WERI-Rb-1 (cell line): ENCODE data around the gene IPO9.

Experiments used
- DNase-seq: peaks from one replicate; pipeline ENCODE4 v3.0.0-alpha.2; 2020
- H3K27ac ChIP-seq: fragments of 250-450 bp; sonication (Bioruptor Pico); 2 replicates; pipeline ENCODE4 v1.5.1; 2020; ENCODE audit warnings: mild to moderate bottlenecking, moderate library complexity
- H3K27me3 ChIP-seq: fragments of 250-450 bp; sonication (Bioruptor Pico); 2 replicates; pipeline ENCODE4 v1.5.1; 2021; ENCODE audit warnings: mild to moderate bottlenecking, low read depth, moderate library complexity; ENCODE audit not compliant: insufficient read depth, severe bottlenecking
- H3K36me3 ChIP-seq: fragments of 250-450 bp; sonication (Bioruptor Pico); 2 replicates; pipeline ENCODE4 v1.5.1; 2020; ENCODE audit warnings: mild to moderate bottlenecking, moderate library complexity
- H3K4me3 ChIP-seq: 2 replicates; pipeline ENCODE4 v1.5.1; 2011; ENCODE audit warnings: low read depth, mild to moderate bottlenecking, control low read depth, low read length
- H3K9me3 ChIP-seq: fragments of 250-450 bp; sonication (Bioruptor Pico); 2 replicates; pipeline ENCODE4 v1.5.1; 2021; ENCODE audit warnings: mild to moderate bottlenecking, moderate library complexity; ENCODE audit not compliant: severe bottlenecking
- TF ChIP-seq, protein P1 (sequence below): IDR thresholded peaks from 2 replicates; pipeline ENCODE4 v1.5.1; 2011; ENCODE audit warnings: low read depth, mild to moderate bottlenecking, control low read depth, inconsistent platforms, low read length

Gene IPO9

DNA sequence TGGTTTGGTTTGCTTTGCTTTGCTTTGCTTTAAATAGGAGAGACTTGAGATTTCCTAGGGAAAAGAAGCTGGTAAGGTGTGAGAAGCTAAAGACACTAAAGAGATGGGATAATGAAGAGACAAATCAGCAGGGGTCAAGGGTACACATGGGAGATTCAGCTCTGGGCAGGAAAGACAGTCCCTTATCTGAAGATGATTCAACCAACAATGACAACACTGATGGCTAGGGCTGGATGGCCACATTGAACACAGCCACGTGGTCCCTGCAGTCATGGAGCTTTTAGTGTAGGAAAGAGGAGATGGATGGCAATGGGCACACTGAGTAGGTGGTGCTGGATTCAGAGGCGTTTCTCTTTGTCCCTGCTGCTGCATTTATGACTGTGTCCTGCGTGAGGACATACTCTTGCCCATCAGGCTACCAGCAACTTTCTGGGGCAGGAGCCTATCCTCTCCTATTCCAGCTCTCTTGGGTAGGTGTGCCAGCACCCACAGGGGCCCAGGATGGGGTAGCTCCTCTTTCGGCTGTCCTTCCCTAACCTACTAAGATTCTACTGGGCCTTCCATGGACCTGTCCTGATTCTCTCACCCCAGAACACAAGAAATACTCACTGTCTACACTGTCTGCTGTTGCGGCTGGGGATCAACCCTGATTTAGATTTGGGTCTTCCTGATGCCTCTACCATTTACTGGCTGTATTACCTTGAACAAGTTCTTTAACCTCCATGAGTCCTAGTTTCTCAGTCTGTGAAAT lies 58.3 kb downstream of the IPO9 start:
- Histone ChIP-seq H3K9me3 (no peaks in the 10 kb centered on the region), H3K27ac (no peak overlapping the region), H3K36me3 (peaks cover 14% of the 10 kb centered on the region), H3K4me3 (no peak overlapping the region), H3K27me3 (no peaks in the 10 kb centered on the region)
- DNase-seq, result no peak
- TF ChIP-seq, protein P1, sequence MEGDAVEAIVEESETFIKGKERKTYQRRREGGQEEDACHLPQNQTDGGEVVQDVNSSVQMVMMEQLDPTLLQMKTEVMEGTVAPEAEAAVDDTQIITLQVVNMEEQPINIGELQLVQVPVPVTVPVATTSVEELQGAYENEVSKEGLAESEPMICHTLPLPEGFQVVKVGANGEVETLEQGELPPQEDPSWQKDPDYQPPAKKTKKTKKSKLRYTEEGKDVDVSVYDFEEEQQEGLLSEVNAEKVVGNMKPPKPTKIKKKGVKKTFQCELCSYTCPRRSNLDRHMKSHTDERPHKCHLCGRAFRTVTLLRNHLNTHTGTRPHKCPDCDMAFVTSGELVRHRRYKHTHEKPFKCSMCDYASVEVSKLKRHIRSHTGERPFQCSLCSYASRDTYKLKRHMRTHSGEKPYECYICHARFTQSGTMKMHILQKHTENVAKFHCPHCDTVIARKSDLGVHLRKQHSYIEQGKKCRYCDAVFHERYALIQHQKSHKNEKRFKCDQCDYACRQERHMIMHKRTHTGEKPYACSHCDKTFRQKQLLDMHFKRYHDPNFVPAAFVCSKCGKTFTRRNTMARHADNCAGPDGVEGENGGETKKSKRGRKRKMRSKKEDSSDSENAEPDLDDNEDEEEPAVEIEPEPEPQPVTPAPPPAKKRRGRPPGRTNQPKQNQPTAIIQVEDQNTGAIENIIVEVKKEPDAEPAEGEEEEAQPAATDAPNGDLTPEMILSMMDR, result no peak

DNA sequence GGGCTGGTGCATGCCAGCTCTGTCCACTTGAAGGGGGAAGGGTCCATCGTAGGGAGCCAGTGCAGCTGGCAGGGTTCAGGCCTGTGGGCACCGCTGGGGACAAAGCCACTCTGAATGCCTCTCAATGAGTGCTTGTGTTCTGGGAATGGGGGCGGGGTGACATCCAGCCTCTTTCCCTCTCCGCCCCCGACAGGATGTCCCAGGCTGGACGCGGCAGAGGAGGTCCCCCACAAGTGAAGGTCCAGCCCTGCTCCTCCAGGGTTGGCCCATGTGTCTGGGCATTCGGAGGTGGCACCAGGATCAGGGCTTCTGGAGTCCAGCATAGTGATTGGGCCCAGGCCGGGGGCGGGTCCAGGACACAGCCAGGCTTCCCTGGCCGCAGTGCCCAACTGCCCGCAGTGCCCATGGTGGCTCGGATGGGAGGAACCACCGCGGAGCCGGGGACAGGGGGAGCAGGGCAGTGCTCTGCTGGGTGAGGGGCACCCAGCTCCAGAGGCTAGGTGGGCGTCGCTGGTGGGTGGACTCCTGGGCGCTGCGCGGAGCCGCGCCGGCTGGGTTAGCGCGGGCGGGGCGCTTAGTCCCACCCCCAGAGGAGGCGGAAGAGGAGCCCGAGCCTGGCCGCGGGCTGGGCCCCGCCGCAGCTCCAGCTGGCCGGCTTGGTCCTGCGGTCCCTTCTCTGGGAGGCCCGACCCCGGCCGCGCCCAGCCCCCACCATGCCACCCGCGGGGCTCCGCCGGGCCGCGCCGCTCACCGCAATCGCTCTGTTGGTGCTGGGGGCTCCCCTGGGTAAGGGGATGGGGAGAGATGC lies 59.5 kb downstream of the IPO9 start, which contains the start of gene SHISA4:
Gene SHISA4 (plus strand): TSS at position 617 of the 808 bp plus-strand sequence. CDS start 97 bp downstream, at position 714.
- Histone ChIP-seq H3K4me3 (peak within 1 kb of the TSS; percentile 58), H3K36me3 (peaks cover 14% of the 10 kb centered on the region), H3K27me3 (no peaks in the 10 kb centered on the region), H3K27ac (peak within 1 kb of the TSS; percentile 45), H3K9me3 (no peaks in the 10 kb centered on the region)
- TF ChIP-seq, protein P1, result no peak
- peak; percentile 74 for DNase-seq

DNA sequence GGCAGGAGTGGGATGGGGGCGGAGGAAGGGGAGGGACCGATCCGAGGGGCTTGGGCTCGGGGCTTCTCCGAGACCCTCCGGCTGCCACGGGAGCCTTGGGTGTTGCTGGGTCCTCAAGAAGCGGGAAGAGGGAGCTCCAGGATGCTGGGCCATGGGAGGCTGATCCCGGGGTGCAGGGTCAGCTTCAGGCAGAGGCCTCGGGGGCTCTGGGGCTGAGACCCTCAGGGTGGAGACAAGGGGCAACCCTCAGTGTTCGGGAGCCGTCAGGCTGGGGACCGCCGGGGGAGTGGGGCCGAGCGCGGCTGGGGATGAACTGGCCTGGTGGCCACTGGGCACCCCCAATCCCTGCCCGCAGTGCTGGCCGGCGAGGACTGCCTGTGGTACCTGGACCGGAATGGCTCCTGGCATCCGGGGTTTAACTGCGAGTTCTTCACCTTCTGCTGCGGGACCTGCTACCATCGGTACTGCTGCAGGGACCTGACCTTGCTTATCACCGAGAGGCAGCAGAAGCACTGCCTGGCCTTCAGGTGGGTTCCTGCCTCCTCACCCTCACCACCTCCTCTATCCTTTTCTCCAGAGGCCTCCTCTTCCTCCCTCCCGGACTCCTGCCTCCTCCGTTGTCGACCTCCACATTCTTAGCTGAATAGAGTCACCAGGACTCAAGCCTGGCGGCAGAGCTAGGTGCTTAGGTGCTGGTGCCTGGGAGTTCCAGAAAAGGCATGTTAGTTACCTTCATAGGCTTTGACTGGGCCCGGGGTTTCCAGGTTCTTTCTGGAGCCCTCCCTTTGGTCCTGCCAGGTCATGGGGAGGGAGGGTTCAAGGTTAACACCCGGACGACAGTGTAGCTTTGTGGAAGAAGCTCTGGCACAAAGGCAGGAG lies 60.4 kb downstream of the IPO9 start:
- H3K27ac ChIP-seq, result peak overlapping the region; percentile 45
- TF ChIP-seq, protein P1, result no peak
- DNase-seq, result peak; percentile 41
- H3K36me3 ChIP-seq, result peaks cover 14% of the 10 kb centered on the region
- peak overlapping the region; percentile 58 for H3K4me3 ChIP-seq
- H3K9me3 ChIP-seq, result no peaks in the 10 kb centered on the region
- H3K27me3 ChIP-seq, result no peaks in the 10 kb centered on the region

DNA sequence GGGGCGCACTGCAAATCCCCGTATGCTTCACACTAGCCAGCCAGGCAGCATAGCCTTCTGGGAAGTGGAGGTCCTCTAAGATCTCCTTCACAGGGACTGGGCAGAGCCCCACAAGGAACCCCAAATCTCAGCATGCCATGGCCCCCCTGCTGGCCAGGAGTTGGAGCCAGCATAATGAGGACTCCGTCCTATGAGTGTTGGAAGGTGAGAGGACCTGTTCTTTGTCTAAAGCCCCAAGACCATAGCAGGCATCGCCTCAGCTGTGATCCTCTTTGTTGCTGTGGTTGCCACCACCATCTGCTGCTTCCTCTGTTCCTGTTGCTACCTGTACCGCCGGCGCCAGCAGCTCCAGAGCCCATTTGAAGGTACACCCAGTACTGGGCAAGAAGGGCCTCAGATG lies 61.3 kb downstream of the IPO9 start:
- H3K9me3 ChIP-seq, result no peaks in the 10 kb centered on the region
- TF ChIP-seq, protein P1, result peak; percentile 22; the same call in 1 of the 2 replicates
- H3K27ac ChIP-seq, result peak overlapping the region; percentile 43
- H3K4me3 ChIP-seq, result no peak overlapping the region
- H3K36me3 ChIP-seq, result peaks cover 14% of the 10 kb centered on the region
- H3K27me3 ChIP-seq, result no peaks in the 10 kb centered on the region
- DNase-seq, result peak; percentile 80

DNA sequence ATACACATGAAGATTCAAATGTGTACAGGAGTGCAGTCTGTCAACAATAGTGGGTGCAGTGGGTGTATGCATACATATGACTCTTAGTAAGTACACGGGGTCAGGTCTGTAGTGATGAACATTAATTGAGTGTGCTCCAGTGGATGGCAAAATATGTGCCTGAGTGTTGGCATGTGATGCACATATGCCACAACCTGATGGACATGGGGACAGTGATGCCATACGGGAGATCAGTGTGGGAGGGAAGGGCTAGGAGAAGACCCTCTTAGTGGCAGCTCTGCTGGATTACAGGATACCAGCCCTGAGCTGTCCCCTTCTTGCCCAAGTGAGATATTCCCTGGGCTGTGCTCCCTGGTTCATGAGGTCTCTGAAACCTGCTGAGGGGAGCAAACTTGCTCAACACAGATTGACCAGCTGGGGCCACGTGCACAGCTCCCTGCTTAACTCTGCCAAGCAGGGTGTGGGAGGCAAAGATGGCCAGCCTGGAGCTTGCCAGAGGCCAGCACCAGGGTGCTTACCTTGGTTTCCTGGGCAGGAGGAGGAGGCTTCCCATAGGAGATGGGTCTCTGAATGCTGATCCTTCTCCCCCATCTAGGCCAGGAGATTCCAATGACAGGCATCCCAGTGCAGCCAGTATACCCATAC lies 62.0 kb downstream of the IPO9 start:
- H3K36me3 ChIP-seq, result peaks cover 14% of the 10 kb centered on the region
- H3K27me3 ChIP-seq, result no peaks in the 10 kb centered on the region
- no peak overlapping the region for H3K4me3 ChIP-seq
- H3K9me3 ChIP-seq, result no peaks in the 10 kb centered on the region
- no peak for DNase-seq
- TF ChIP-seq, protein P1, result no peak
- peak overlapping the region; percentile 43 for H3K27ac ChIP-seq
